Trophoblast cell (in vitro differentiated cells and primary cell): Measurements from ENCODE around the gene COBL.

ENCODE experiments used
- DNase-seq, 2 donors: peaks; one replicate each; pipeline ENCODE4 v3.0.0-alpha.2; 2016
- H2AFZ ChIP-seq: 2 replicates; pipeline ENCODE4 v1.6.1; 2013; ENCODE audit warnings: low read length, moderate library complexity, mild to moderate bottlenecking; ENCODE audit not compliant: insufficient read depth, poor library complexity
- H2AK5ac ChIP-seq: 2 replicates; pipeline ENCODE4 v1.6.1; 2013; ENCODE audit warnings: mild to moderate bottlenecking, low read length
- H2BK120ac ChIP-seq: 2 replicates; pipeline ENCODE4 v1.6.1; 2013; ENCODE audit warnings: low read length, mild to moderate bottlenecking, moderate library complexity; ENCODE audit not compliant: insufficient read depth, poor library complexity
- H2BK12ac ChIP-seq: 2 replicates; pipeline ENCODE4 v1.6.1; 2013; ENCODE audit warnings: mild to moderate bottlenecking, low read length, moderate library complexity
- H2BK5ac ChIP-seq: 2 replicates; pipeline ENCODE4 v1.6.1; 2013; ENCODE audit warnings: low read length, low read depth, moderate library complexity, mild to moderate bottlenecking; ENCODE audit not compliant: poor library complexity
- H3K14ac ChIP-seq: 2 replicates; pipeline ENCODE4 v1.6.1; 2013; ENCODE audit warnings: mild to moderate bottlenecking, low read length
- H3K18ac ChIP-seq: 2 replicates; pipeline ENCODE4 v1.6.1; 2013; ENCODE audit warnings: mild to moderate bottlenecking, low read length
- H3K23ac ChIP-seq: 2 replicates; pipeline ENCODE4 v1.6.1; 2013; ENCODE audit warnings: low read length
- H3K27ac ChIP-seq: 2 replicates; pipeline ENCODE4 v1.5.1; 2013; ENCODE audit warnings: low read depth, mild to moderate bottlenecking, inconsistent platforms, low read length, moderate library complexity
- H3K27me3 ChIP-seq: 2 replicates; pipeline ENCODE4 v1.6.1; 2013; ENCODE audit warnings: inconsistent platforms, mild to moderate bottlenecking, low read length, moderate library complexity; ENCODE audit not compliant: insufficient read depth
- H3K36me3 ChIP-seq, 2 experiments: 1 replicate in 1 of 2; 2 replicates in 1 of 2; pipeline ENCODE4 v1.6.1; 2013; ENCODE audit warnings: low read length in 2 of 2, mild to moderate bottlenecking in 2 of 2, moderate library complexity in 1 of 2; ENCODE audit not compliant: insufficient read depth in 2 of 2, control insufficient read depth in 1 of 2
- H3K4ac ChIP-seq: 2 replicates; pipeline ENCODE4 v1.6.1; 2013; ENCODE audit warnings: low read depth, mild to moderate bottlenecking, low read length, moderate library complexity
- H3K4me1 ChIP-seq, 2 experiments: 1 replicate in 1 of 2; 2 replicates in 1 of 2; pipeline ENCODE4 v1.6.1; 2013; ENCODE audit warnings: low read length in 2 of 2, mild to moderate bottlenecking in 2 of 2, moderate library complexity in 1 of 2; ENCODE audit not compliant: insufficient read depth in 2 of 2, control insufficient read depth in 1 of 2
- H3K4me2 ChIP-seq: 2 replicates; pipeline ENCODE4 v1.6.1; 2013; ENCODE audit warnings: inconsistent platforms, mild to moderate bottlenecking, low read length, moderate library complexity
- H3K4me3 ChIP-seq: 2 replicates; pipeline ENCODE4 v1.5.1; 2013; ENCODE audit warnings: mild to moderate bottlenecking, low read depth, low read length, inconsistent platforms
- H3K79me1 ChIP-seq: one replicate; pipeline ENCODE4 v1.6.1; 2013; ENCODE audit warnings: low read length
- H3K79me2 ChIP-seq: 2 replicates; pipeline ENCODE4 v1.6.1; 2013; ENCODE audit warnings: low read length, mild to moderate bottlenecking; ENCODE audit not compliant: control insufficient read depth, insufficient read depth, poor library complexity
- H3K9ac ChIP-seq: 2 replicates; pipeline ENCODE4 v1.6.1; 2013; ENCODE audit warnings: mild to moderate bottlenecking, low read length
- H3K9me3 ChIP-seq: 2 replicates; pipeline ENCODE4 v1.6.1; 2013; ENCODE audit warnings: low read depth, mild to moderate bottlenecking, control low read depth, inconsistent platforms, low read length; ENCODE audit not compliant: insufficient read depth
- H4K12ac ChIP-seq: 2 replicates; pipeline ENCODE4 v1.6.1; 2013; ENCODE audit warnings: low read depth, mild to moderate bottlenecking, low read length, moderate library complexity
- H4K8ac ChIP-seq: 2 replicates; pipeline ENCODE4 v1.6.1; 2013; ENCODE audit warnings: low read depth, mild to moderate bottlenecking, low read length, moderate library complexity
- H4K91ac ChIP-seq: one replicate; pipeline ENCODE4 v1.6.1; 2013; ENCODE audit warnings: low read depth, mild to moderate bottlenecking, low read length, moderate library complexity
- WGBS: extraction: QIAGEN DNeasy Blood & Tissue Kit; methylation state at CpG from one replicate; pipeline ENCODE4 v1.1.7; 2013; ENCODE audit warnings: missing lambda C conversion rate; ENCODE audit not compliant: insufficient read length, insufficient coverage; ENCODE audit errors: extremely low coverage; 5-methylcytosine and 5-hydroxymethylcytosine counted together

The COBL gene

GRCh38 chr7:51031791-51032515 lies 284.7 kb downstream of the COBL start:
- Histone ChIP-seq H3K18ac (no peak overlapping the region), H3K4me3 (no peak overlapping the region), H3K79me1 (no peaks in the 10 kb centered on the region), H2AFZ (no peak overlapping the region), H3K4me2 (no peak overlapping the region), H3K14ac (no peak overlapping the region), H2BK12ac (no peak overlapping the region), H4K8ac (no peak overlapping the region), H3K9me3 (peaks cover 2% of the 10 kb centered on the region), H3K27ac (no peak overlapping the region), H3K36me3 (peaks cover 0 to 8% of the 10 kb centered on the region in 2 experiments), H3K23ac (no peak overlapping the region), H2AK5ac (no peak overlapping the region), H4K12ac (no peak overlapping the region), H3K4me1 (peaks cover 0 to 4% of the 10 kb centered on the region in 2 experiments), H2BK120ac (no peak overlapping the region), H3K9ac (no peak overlapping the region), H4K91ac (no peak overlapping the region), H3K79me2 (no peaks in the 10 kb centered on the region), H2BK5ac (no peak overlapping the region), H3K27me3 (no peaks in the 10 kb centered on the region), H3K4ac (no peak overlapping the region)
- WGBS, result no CpG with 5 or more reads among the region's 8 CpGs
- no peak for DNase-seq

- no CpG with 5 or more reads among the region's 10 CpGs for WGBS
- Histone ChIP-seq H2BK5ac (no peak overlapping the region), H3K4me2 (no peak overlapping the region), H3K4ac (no peak overlapping the region), H4K12ac (no peak overlapping the region), H2AK5ac (no peak overlapping the region), H3K23ac (no peak overlapping the region), H3K79me1 (no peaks in the 10 kb centered on the region), H2BK12ac (no peak overlapping the region), H3K4me1 (peaks cover 0 to 4% of the 10 kb centered on the region in 2 experiments), H3K4me3 (no peak overlapping the region), H4K91ac (no peak overlapping the region), H3K79me2 (no peaks in the 10 kb centered on the region), H3K9ac (no peak overlapping the region), H4K8ac (no peak overlapping the region), H3K9me3 (peaks cover 2% of the 10 kb centered on the region), H3K27me3 (no peaks in the 10 kb centered on the region), H3K36me3 (peaks cover 0 to 8% of the 10 kb centered on the region in 2 experiments), H2BK120ac (no peak overlapping the region), H3K14ac (no peak overlapping the region), H3K27ac (no peak overlapping the region), H2AFZ (no peak overlapping the region), H3K18ac (no peak overlapping the region)
- DNase-seq, result no peak
Measured at GRCh38 chr7:51031216-51031615, 285.4 kb downstream of the COBL start.

GRCh38 chr7:51029701-51030191 lies 286.9 kb downstream of the COBL start:
- peaks cover 0 to 8% of the 10 kb centered on the region in 2 experiments for H3K36me3 ChIP-seq
- H3K9ac ChIP-seq, result no peak overlapping the region
- H2AK5ac ChIP-seq, result no peak overlapping the region
- H3K27me3 ChIP-seq, result no peaks in the 10 kb centered on the region
- no peak overlapping the region for H3K23ac ChIP-seq
- no peak overlapping the region for H3K4me2 ChIP-seq
- H3K79me1 ChIP-seq, result no peaks in the 10 kb centered on the region
- no peak overlapping the region for H2AFZ ChIP-seq
- no peak overlapping the region for H3K27ac ChIP-seq
- H2BK5ac ChIP-seq, result no peak overlapping the region
- no peak overlapping the region for H4K91ac ChIP-seq
- no peak overlapping the region for H3K4ac ChIP-seq
- H4K12ac ChIP-seq, result no peak overlapping the region
- H3K79me2 ChIP-seq, result no peaks in the 10 kb centered on the region
- no peak overlapping the region for H2BK12ac ChIP-seq
- no peak overlapping the region for H3K4me3 ChIP-seq
- H4K8ac ChIP-seq, result no peak overlapping the region
- peaks cover 2% of the 10 kb centered on the region for H3K9me3 ChIP-seq
- peaks cover 0 to 4% of the 10 kb centered on the region in 2 experiments for H3K4me1 ChIP-seq
- no peak overlapping the region for H2BK120ac ChIP-seq
- no CpG with 5 or more reads among the region's 4 CpGs for WGBS
- no peak overlapping the region for H3K14ac ChIP-seq
- DNase-seq, result peak; percentile 72 to 92
- H3K18ac ChIP-seq, result no peak overlapping the region

GRCh38 chr7:51029131-51029530 lies 287.5 kb downstream of the COBL start:
- Histone ChIP-seq H3K36me3 (peaks cover 0 to 8% of the 10 kb centered on the region in 2 experiments), H3K27me3 (no peaks in the 10 kb centered on the region), H2AFZ (no peak overlapping the region), H4K12ac (no peak overlapping the region), H2BK12ac (no peak overlapping the region), H3K18ac (no peak overlapping the region), H3K14ac (no peak overlapping the region), H3K79me2 (no peaks in the 10 kb centered on the region), H3K27ac (no peak overlapping the region), H2AK5ac (no peak overlapping the region), H4K8ac (no peak overlapping the region), H4K91ac (no peak overlapping the region), H2BK120ac (no peak overlapping the region), H3K4ac (no peak overlapping the region), H3K4me1 (peaks cover 0 to 4% of the 10 kb centered on the region in 2 experiments), H3K4me2 (no peak overlapping the region), H3K79me1 (no peaks in the 10 kb centered on the region), H3K9me3 (peaks cover 2% of the 10 kb centered on the region), H3K23ac (no peak overlapping the region), H3K4me3 (no peak overlapping the region), H2BK5ac (no peak overlapping the region), H3K9ac (no peak overlapping the region)
- peak in 1 of 2 donors; percentile 23 for DNase-seq
- no CpG with 5 or more reads among the region's 13 CpGs for WGBS
